Upper lobe of right lung (tissue), 1 donor: ENCODE results near the gene TUBGCP6. TPM values are rescaled to one million over a fixed set of nuclear protein-coding genes. Genes with fewer than 3 reads are reported as not detected.

ENCODE experiments used
- ATAC-seq: fragments of 200-7000 bp; cut with Tn5 transposase; one replicate; pipeline ENCODE4 v1.9.1; 2020; ENCODE audit warnings: mild to moderate bottlenecking, moderate library complexity
- DNase-seq: peaks from one replicate; pipeline ENCODE4 v3.0.0-alpha.2; 2020
- H3K27ac ChIP-seq: fragments of 200-600 bp; one replicate; pipeline ENCODE4 v1.8.0; 2022
- H3K27me3 ChIP-seq: fragments of 200-600 bp; one replicate; pipeline ENCODE4 v1.8.0; 2022; ENCODE audit warnings: mild to moderate bottlenecking
- H3K36me3 ChIP-seq: fragments of 200-600 bp; one replicate; pipeline ENCODE4 v1.8.0; 2022
- H3K4me1 ChIP-seq: fragments of 200-600 bp; one replicate; pipeline ENCODE4 v1.8.0; 2022
- H3K4me3 ChIP-seq: fragments of 200-600 bp; one replicate; pipeline ENCODE4 v1.8.0; 2022; ENCODE audit warnings: mild to moderate bottlenecking
- H3K9me3 ChIP-seq: fragments of 200-600 bp; one replicate; pipeline ENCODE4 v1.8.0; 2022
- intact Hi-C: fragments of 100-400 bp; cut with DNase I; formaldehyde crosslinking; loops from one replicate; pipeline ENCODE4 v1.11.0; 2022
- total RNA-seq: library from RNA; stranded (reverse); fragmentation: NEBNext Ultra II Directional; extraction: Animal tissue kit (Norgen Biotek cat#: 25700); gene quantifications from one replicate; pipeline ENCODE4 v1.2.1, GENCODE V29; 2021
- TF ChIP-seq, protein P1 (sequence below): fragments of 200-600 bp; IDR thresholded peaks from one replicate; pipeline ENCODE4 v1.8.0; 2022; ENCODE audit warnings: antibody characterized with exemption
- donor health status: DM: no; HTN: yes; CAD: no; lungs with severe emphysema.

The TUBGCP6 gene
- total RNA-seq, 1 donor from 2014 or later: 51.3 TPM

DNA sequence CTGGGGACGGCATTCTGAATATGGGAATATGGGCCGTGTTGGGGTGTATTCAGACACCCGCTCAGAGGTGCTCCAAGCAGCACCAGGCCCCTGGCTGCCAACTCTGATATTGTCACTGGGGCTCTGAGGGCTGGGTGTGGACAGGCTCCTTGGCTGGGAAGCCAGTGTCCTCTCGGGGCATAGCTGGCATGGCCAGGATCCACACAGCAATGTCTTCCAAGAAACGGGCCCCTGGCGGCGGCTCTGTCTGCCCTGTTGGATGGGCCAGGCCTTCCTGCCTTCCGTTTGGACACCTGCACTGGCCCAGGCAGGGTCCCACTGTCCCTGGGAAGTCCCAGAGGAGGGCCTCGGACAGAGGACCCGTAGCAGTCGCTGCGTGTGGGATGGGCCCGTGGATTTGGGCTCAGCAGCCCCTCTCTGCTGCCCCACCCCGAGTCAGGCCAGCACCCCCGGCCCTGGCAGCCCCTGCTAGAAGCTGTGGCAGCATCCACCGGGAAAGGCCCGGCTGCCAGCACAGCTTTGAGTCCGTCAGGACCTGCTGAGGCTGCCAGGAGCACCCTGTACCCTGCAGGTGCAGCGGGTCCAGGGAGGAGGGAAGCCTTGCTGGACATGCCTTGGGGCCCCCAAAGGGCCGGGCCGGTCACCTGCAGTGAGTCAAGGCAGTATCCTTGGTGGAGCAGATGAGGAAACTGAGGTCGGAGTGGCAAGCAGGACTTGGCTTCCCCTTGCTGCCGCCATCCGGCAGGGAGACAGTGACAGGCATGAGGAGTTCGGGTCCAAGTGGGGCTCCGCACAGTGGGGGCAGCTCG is 70.2 kb downstream of the TUBGCP6 start:
- H3K4me1 ChIP-seq: peaks cover 5% of the 10 kb centered on the region
- intact Hi-C loops: no loop called here
- no peak for ATAC-seq
- peaks cover 9% of the 10 kb centered on the region for H3K27me3 ChIP-seq
- H3K27ac ChIP-seq: no peak overlapping the region
- H3K9me3 ChIP-seq: no peaks in the 10 kb centered on the region
- DNase-seq: no peak
- H3K36me3 ChIP-seq: no peaks in the 10 kb centered on the region
- TF ChIP-seq, protein P1, sequence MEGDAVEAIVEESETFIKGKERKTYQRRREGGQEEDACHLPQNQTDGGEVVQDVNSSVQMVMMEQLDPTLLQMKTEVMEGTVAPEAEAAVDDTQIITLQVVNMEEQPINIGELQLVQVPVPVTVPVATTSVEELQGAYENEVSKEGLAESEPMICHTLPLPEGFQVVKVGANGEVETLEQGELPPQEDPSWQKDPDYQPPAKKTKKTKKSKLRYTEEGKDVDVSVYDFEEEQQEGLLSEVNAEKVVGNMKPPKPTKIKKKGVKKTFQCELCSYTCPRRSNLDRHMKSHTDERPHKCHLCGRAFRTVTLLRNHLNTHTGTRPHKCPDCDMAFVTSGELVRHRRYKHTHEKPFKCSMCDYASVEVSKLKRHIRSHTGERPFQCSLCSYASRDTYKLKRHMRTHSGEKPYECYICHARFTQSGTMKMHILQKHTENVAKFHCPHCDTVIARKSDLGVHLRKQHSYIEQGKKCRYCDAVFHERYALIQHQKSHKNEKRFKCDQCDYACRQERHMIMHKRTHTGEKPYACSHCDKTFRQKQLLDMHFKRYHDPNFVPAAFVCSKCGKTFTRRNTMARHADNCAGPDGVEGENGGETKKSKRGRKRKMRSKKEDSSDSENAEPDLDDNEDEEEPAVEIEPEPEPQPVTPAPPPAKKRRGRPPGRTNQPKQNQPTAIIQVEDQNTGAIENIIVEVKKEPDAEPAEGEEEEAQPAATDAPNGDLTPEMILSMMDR: no peak
- no peak overlapping the region for H3K4me3 ChIP-seq

DNA sequence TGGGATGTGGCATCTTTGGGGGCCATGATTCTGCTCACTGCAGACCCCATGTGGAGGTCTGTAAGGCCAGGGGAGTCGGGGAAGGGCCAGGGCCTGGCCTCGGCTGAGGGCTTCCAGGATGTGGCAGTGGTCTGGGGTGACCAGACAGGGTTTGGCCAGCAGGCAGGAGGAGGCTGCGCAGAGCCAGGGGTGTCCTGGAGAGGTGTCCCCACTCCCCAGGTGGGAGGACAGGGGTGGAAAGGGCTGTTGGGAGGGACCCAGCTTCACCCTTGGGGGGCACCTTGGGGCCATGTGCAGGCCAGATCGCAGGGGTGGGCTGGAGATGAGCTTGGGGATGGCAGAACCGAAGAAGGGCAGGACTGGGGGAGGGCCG is 70.9 kb downstream of the TUBGCP6 start:
- no peaks in the 10 kb centered on the region for H3K9me3 ChIP-seq
- H3K4me3 ChIP-seq: no peak overlapping the region
- H3K36me3 ChIP-seq: no peaks in the 10 kb centered on the region
- H3K27ac ChIP-seq: no peak overlapping the region
- intact Hi-C loops: no loop called here
- ATAC-seq (no peak), DNase-seq (no peak)
- H3K4me1 ChIP-seq: peaks cover 5% of the 10 kb centered on the region
- H3K27me3 ChIP-seq: peaks cover 9% of the 10 kb centered on the region
- TF ChIP-seq, protein P1: no peak

DNA sequence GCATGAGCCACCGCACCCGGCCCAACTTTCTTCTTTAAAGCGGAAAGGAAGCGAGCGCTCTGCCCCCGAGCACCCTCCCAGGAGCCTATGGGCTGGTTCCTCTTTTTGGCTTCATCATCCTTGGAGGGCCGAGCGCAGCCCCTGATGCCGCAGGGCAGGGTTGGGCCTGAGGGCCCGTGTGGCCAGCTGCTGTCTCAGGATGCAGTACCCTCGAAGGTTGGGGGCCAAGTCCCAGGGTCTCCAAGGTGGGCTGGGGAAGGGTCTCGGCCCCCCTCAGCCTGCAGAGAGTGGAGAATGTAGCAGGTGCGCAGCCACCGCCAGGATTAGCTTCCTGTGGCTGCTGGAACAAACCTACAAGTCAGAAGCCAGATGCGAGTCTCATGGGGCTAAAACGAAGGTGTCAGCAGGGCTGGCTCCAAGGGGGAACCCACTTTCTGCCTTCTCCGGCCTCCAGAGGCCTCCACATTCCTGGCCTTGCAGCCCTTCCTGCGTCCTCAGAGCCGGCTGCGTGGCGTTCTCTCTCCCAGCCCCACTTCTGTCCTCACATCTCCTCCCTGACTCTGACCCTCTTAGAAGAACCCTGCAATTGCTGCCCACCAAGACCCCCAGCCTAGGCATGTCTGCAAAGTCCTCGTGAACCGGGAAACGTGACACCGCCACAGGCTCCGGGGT is 71.4 kb downstream of the TUBGCP6 start:
- no peak overlapping the region for H3K27ac ChIP-seq
- intact Hi-C loops: no loop called here
- H3K4me1 ChIP-seq: peaks cover 5% of the 10 kb centered on the region
- H3K4me3 ChIP-seq: no peak overlapping the region
- no peak for DNase-seq
- no peaks in the 10 kb centered on the region for H3K36me3 ChIP-seq
- TF ChIP-seq, protein P1: no peak
- H3K27me3 ChIP-seq: peaks cover 9% of the 10 kb centered on the region
- no peaks in the 10 kb centered on the region for H3K9me3 ChIP-seq
- peak; percentile 33 for ATAC-seq

DNA sequence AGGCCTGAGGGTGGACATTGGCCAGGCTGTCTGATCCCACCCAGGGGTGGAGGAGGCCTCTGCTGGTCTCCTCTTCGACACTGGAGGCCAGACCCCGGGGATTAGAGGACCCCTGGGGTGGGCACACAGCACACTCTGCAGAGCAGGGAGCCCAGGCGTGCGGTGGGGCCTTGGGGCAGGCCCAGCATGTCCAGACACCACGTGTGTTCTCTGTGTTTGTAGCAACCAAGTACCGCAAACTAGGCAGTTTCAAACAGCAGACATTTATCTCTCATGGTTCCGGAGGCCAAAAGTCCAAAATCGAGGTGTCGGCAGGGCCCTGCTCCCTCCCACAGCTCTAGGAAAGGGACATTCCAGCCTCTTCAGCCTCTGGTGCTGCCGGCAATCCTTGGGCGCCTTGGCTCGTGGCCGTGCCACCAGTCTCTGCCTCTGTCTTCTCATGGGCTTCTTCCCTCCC is 72.8 kb downstream of the TUBGCP6 start:
- DNase-seq: no peak
- ATAC-seq: no peak
- TF ChIP-seq, protein P1: no peak
- no peak overlapping the region for H3K4me3 ChIP-seq
- no peak overlapping the region for H3K27ac ChIP-seq
- peaks cover 9% of the 10 kb centered on the region for H3K27me3 ChIP-seq
- H3K36me3 ChIP-seq: no peaks in the 10 kb centered on the region
- intact Hi-C loops: no loop called here
- H3K9me3 ChIP-seq: no peaks in the 10 kb centered on the region
- H3K4me1 ChIP-seq: peaks cover 5% of the 10 kb centered on the region

DNA sequence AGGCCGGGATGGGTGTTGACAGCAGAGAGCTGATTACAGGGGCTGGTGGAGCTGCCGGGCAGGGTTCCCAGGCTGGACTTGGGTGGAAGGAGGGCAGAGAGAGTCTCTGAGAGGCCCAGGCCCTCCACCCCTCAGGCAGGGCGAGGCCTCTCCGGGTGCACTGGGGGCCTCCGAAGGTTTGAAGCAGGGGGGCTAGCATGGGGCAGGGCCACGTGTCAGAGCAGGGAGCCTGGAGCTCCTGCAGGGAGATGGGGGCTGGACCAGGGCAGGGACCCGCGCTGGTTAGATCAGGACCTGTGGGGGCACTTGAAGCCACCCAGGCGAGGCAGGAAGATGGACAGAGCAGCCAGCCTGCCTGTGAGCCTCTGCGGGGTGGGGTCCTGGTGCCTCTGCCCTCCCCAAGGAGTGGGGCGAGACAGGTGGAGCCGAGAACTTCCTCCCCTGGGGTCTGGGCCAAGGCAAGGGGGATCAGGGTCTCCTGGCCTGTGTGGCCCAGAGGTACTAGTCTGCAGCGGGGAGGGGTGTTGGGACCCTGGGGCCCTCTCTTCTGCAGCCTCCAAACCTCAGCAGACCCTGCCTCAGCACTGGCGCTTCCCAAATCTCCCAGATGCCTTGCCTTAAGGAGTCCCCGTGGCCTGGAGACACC is 73.4 kb downstream of the TUBGCP6 start:
- Histone ChIP-seq H3K27ac (no peak overlapping the region), H3K4me3 (peak overlapping the region; percentile 39), H3K27me3 (peaks cover 9% of the 10 kb centered on the region), H3K36me3 (no peaks in the 10 kb centered on the region), H3K9me3 (no peaks in the 10 kb centered on the region), H3K4me1 (peaks cover 5% of the 10 kb centered on the region)
- intact Hi-C loops: no loop called here
- ATAC-seq (peak; percentile 7), DNase-seq (no peak)
- TF ChIP-seq, protein P1: no peak
